8988T (cell line): ENCODE data around the gene PET100.
"Not testable (repeated sequence)": the region's sequence is repeated elsewhere in the genome, so short reads cannot be mapped to it uniquely, and the experiment has no call there.

Source experiments
- DNase-seq: peaks from one replicate; pipeline ENCODE4 v3.0.0; 2011

Gene PET100

GRCh38 chr19:7635670-7636069, 6.1 kb downstream of the PET100 start:
- no peak for DNase-seq

- DNase-seq: no peak
Measured at GRCh38 chr19:7636317-7636690, 6.7 kb downstream of the PET100 start.

GRCh38 chr19:7636691-7637373, 7.2 kb downstream of the PET100 start, which contains the start of gene STXBP2:
TSS of gene STXBP2 (plus strand) at chr19:7637110. CDS start at chr19:7637150, 40 bp downstream.
- peak; percentile 91 for DNase-seq

DNA sequence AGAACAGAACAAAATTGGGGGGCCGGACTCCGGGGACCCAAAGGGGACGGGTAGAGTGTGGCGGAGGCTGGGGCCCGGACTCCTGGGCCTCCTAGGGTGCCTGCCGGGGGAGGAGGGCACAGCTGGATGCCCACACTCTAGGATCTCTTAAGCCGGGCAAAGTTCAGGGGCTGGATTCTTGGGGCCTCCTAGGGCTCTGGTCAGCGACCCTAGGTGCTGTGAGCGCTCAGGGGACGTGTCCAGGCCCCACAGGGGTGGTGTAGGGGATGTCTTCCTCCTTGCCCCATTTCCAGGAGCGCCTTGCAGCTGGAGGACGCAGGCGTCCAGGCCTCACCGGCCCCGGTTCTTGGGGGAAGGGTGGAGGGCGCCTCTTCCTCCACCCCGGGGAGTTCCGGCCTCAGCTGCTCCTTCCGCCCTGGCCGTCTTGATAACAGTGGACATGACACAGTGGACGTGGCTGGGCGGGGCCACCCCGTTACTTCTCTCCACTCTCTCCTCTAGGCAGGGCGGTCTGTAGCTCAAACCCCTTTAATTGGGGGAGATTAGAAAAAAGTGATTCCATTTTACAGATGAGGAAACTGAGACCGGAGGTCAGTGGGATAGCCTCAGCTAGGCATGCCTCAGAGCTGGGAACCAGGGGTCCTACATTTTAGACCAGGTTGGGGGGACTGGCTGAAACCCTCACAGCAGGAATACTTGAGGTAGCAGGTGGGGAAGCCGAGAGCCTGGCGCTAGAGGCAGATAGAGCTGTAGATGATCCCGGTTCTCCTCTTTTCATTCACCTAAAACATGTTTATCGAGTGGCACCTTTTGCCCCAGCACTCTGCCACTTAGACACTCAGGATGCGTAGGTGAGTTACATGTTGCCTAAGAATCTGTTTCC, 8.0 kb downstream of the PET100 start:
- no peak for DNase-seq

GRCh38 chr19:7638802-7639465, 9.3 kb downstream of the PET100 start:
- no peak for DNase-seq

DNA sequence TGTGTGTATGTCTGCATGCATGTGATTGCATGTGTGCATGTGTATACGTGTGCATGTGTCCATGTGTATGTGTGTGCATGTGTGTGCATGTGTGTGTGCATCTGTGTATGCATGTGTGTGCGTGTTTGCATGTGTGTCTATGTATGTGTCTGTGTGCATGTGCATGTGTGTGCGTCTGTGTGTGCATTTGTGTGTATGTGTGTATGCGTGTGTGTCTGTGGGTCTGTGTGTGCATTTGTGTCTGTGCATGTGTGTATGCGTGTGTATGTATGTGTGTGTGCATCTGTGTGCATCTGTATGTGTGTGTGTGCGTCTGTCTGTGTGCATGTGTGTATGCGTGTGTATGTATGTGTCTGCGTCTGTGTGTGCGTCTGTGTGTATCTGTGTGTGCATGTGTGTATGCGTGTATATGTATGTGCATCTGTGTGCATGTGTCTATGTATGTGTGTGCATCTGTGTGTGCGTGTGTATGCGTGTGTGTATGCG, 10.3 kb downstream of the PET100 start:
- DNase-seq: no peak

- DNase-seq: no peak
Measured at GRCh38 chr19:7640803-7641202, 11.2 kb downstream of the PET100 start.

- DNase-seq: no peak
Measured at GRCh38 chr19:7641290-7642276, 12.0 kb downstream of the PET100 start.

- no peak for DNase-seq
Measured at GRCh38 chr19:7642295-7643030, 12.9 kb downstream of the PET100 start.

GRCh38 chr19:7643031-7643415, 13.4 kb downstream of the PET100 start:
- no peak for DNase-seq

DNA sequence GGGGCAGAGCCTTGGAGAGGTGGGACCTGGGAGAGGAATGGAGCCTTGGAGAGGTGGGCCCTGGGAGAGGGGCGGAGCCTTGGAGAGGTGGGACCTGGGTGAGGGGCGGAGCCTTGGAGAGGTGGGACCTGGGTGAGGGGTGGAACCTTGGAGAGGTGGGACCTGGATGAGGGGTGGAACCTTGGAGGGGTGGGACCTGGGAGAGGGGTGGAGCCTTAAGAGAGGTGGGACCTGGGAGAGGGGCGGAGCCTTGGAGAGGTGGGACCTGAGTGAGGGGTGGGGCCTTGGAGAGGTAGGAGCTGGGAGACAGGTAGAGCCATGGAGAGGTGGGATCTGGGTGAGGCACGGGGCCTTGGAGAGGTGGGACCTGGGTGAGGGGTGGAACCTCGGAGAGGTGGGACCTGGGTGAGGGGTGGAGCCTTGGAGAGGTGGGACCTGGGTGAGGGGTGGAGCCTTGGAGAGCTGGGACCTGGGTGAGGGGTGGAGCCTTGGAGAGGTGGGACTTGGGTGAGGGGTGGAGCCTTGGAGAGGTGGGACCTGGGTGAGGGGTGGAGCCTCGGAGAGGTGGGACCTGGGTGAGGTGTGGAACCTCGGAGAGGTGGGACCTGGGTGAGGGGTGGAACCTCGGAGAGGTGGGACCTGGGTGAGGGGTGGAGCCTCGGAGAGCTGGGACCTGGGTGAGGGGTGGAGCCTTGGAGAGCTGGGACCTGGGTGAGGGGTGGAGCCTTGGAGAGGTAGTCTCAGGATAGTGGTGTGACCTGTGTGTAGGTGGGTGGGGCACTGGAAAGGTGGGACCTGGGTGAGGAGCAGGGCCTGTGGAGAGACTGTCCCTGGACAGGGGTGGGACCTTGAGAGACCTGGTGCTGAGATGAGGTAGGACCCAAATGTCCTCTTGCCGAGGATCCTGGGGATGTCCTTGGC, 14.3 kb downstream of the PET100 start:
- DNase-seq: not testable (repeated sequence)

GRCh38 chr19:7644550-7644877, 14.9 kb downstream of the PET100 start:
- no peak for DNase-seq

- no peak for DNase-seq
Measured at GRCh38 chr19:7645163-7645562, 15.6 kb downstream of the PET100 start.

DNA sequence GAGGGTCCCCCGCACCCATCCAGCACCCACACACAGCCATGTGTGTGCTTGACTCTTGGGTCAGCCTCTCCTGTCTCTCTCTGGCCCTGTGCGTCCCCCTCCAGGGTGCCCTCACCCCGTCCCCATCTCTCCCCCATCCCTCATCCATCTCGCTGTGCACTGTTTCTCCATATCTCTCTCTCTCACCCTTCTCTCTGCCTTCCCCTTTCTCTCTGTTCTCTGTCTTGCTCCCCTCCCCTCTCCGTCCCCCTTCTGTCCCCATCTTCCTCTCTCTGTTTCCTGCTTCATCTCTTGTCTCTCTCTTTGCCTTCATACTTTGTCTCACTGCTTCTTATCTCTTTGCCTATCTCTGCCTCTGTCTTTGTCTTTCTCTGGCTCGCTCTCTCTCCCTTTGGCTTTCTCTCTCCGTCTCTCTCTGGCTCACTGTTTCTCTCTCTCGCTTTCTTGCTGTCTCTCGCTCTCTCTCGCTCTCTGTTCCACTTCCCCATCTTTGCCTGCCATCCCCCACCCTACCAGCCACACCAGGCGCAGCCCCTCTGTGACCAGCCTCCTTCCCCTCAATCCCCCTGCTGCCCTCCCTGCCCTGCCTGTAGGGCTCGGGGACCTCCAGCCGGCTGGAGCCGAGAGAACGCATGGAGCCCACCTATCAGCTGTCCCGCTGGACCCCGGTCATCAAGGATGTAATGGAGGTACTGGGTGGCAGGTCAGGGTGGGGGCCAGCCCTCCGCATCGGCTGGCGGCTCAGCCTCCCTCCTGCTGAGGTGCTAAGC, 16.2 kb downstream of the PET100 start:
- no peak for DNase-seq

DNA sequence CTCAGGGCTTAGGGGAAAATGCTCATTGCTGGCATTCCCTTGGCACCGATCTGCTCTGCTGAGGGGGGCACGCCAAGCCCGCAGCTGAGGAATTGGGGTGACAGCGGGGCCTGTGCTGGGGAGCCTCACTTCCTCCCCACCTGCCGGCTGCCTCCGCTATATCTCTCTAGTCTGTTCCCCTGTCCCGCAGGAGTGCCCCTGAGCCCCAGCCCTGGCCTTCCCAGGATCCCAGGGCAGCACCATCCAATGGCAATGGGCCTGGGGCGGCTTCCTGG, 16.8 kb downstream of the PET100 start:
- no peak for DNase-seq

GRCh38 chr19:7647156-7647555, 17.6 kb downstream of the PET100 start:
- no peak for DNase-seq

- DNase-seq: no peak
Measured at GRCh38 chr19:7648265-7649014, 18.8 kb downstream of the PET100 start.

DNA sequence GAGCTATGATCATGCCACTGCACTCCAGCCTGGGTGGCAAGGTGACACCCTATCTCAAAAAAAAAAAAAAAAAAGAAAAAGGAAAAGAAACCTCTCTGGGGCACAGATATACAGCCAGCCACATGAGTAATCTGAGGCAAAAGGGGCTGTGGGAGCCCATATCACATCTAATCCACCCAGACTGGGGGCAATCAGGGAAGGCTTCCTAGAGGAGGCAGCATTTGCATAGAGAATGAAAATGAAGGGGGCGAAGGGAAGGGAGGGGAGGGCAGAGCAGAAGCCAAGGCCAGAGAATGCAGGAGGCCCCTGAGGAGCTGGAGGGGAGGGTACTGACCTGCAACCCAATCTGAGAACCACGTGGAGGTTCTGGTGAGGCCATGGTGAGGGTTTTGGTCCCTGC, 20.6 kb downstream of the PET100 start:
- DNase-seq: no peak

DNA sequence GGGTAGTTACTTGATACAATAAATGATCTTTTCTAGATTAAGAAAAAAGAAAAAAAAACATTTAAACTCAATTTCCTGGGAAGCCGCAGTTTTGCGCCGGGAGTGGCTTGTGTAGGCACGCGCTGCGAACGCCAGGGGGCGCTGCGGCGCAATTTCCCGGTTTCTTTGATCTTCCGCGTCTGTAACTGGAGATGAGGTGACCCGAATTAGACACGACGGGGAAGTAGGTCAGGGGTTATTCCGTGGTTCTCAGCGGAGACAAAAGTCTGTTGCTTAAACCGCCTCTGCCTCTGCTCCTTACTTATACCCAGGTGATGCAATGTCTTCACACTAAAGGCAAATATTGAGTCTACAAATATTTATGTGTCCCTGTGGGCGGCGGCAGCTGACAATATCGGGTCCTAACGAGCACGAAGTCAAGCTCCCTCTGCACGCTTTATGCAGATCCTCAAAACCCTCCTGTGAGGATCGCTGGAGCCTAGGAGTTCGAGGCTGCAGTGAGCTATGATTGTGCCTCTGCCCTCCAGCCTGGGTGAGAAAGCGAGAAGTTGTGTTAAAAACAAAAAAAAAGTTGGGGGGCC, 22.6 kb downstream of the PET100 start:
- no peak for DNase-seq
